ENCODE data around the gene CABYR.

Gene CABYR

DNA sequence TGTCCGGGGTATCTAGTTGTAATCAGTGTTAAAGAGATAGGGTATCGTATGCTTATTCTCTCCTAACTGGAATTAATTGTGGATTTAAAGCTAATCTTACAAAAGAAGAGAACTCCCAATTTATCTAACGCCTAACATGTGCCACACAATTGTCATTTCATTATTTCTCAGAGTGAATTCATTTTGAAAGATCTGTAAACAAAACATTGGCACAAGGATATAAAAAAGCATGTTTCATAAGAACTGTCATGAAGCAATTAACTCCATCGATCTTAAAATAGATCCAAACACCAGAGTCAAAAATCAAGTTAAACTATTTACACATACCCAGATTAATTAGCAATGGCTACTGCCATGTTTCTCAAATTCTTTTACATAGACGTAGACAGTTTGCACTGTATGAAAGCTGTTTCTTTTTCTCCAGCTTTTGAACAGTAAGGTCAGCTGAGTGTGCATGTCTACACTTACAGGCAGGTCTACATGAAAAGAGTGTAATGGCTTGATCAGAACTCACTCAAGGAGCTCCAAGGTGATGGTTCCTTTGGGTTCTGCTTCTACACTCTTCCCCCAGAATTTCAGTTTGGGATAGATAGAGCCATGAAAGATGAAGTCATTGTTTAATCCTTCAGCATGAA, 38.8 kb downstream of the CABYR start:
- Histone ChIP-seq H3K79me1 (ENCODE audit: low read length) (no peaks in the 10 kb centered on the region), H3K36me3 (ENCODE audit: control insufficient read depth, insufficient read depth, low read length) (no peaks in the 10 kb centered on the region), H4K8ac (ENCODE audit: low read depth, low read length) (no peak overlapping the region), H3K56ac (ENCODE audit: low read length) (no peak overlapping the region), H3K4ac (ENCODE audit: low read depth, low read length) (no peak overlapping the region), H3K23ac (ENCODE audit: low read length) (no peak overlapping the region), H2BK15ac (replicated peaks; ENCODE audit: low read depth) (no peak overlapping the region), H3K27ac (ENCODE audit: low read depth, low read length) (no peak overlapping the region), H3K4me2 (ENCODE audit: low read length) (no peak overlapping the region), H3K9ac (ENCODE audit: low read length) (no peak overlapping the region), H2BK5ac (ENCODE audit: low read length) (no peak overlapping the region), H3K4me1 (ENCODE audit: control insufficient read depth, low read depth, low read length) (peaks cover 3% of the 10 kb centered on the region), H3K4me3 (ENCODE audit: low read length) (no peak overlapping the region), H2AK5ac (ENCODE audit: low read length) (no peak overlapping the region), H3K27me3 (ENCODE audit: insufficient read depth, low read length, poor library complexity) (no peaks in the 10 kb centered on the region), H4K5ac (ENCODE audit: low read length) (no peak overlapping the region), H2BK120ac (ENCODE audit: low read depth, low read length) (no peak overlapping the region), H3K79me2 (ENCODE audit: control insufficient read depth, insufficient read depth, low read length) (no peaks in the 10 kb centered on the region), H3K18ac (ENCODE audit: low read length) (no peak overlapping the region)
- DNase-seq: peak; percentile 67
- no CpG with 5 or more reads among the region's 5 CpGs for WGBS (ENCODE audit: extremely low coverage, insufficient coverage, low lambda C conversion rate)

DNA sequence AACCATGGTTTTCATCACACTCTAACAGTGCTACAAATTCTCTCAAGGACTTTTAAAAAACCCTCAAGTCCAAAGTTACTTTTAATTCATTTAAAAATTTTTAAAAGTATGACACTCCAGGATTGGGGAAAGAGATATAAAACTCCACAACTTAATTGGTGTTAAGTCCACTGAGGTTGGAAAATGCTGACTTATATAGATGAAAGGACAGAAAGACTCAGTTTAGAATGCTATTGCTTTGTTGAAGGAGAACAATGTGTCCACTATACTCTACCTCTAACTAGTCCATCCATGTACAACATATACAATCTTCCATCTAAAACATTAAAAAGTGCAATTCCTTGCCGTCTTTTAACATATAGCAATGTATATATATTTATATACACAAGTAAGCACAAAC, 41.2 kb downstream of the CABYR start:
- Histone ChIP-seq H3K4me1 (ENCODE audit: control insufficient read depth, low read depth, low read length) (peaks cover 3% of the 10 kb centered on the region), H2BK120ac (ENCODE audit: low read depth, low read length) (no peak overlapping the region), H2AK5ac (ENCODE audit: low read length) (no peak overlapping the region), H3K56ac (ENCODE audit: low read length) (no peak overlapping the region), H4K5ac (ENCODE audit: low read length) (no peak overlapping the region), H3K4ac (ENCODE audit: low read depth, low read length) (no peak overlapping the region), H3K4me3 (ENCODE audit: low read length) (no peak overlapping the region), H2BK5ac (ENCODE audit: low read length) (no peak overlapping the region), H3K9ac (ENCODE audit: low read length) (no peak overlapping the region), H3K27ac (ENCODE audit: low read depth, low read length) (no peak overlapping the region), H3K4me2 (ENCODE audit: low read length) (no peak overlapping the region), H3K23ac (ENCODE audit: low read length) (no peak overlapping the region), H3K18ac (ENCODE audit: low read length) (no peak overlapping the region), H4K8ac (ENCODE audit: low read depth, low read length) (no peak overlapping the region), H3K36me3 (ENCODE audit: control insufficient read depth, insufficient read depth, low read length) (no peaks in the 10 kb centered on the region), H2BK15ac (replicated peaks; ENCODE audit: low read depth) (no peak overlapping the region), H3K27me3 (ENCODE audit: insufficient read depth, low read length, poor library complexity) (no peaks in the 10 kb centered on the region), H3K79me2 (ENCODE audit: control insufficient read depth, insufficient read depth, low read length) (no peaks in the 10 kb centered on the region), H3K79me1 (ENCODE audit: low read length) (no peaks in the 10 kb centered on the region)
- WGBS (ENCODE audit: extremely low coverage, insufficient coverage, low lambda C conversion rate): 100% methylated on average over 1 of the region's 1 CpG
- DNase-seq: no peak

DNA sequence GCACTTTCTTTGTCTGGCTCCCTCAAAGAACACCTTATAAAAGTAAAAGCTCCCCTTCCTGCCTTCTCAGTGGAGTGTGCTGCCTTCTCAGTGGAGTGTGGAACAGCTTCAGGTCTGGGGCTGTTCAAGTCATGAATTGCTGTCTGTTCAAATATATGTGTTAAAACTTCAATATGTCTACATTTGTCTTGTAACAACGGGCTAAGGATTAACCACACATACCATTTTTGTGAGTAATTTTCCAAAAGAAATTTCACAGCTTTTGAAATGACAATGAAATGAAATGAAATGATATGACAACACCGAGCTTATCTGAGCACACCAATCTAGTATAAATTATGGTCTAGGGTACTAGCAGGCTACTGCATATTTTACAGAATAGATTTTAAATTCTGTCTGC, 42.9 kb downstream of the CABYR start:
- no peak for DNase-seq
- no peak overlapping the region for H4K8ac ChIP-seq (ENCODE audit: low read depth, low read length)
- no peak overlapping the region for H2BK5ac ChIP-seq (ENCODE audit: low read length)
- no peak overlapping the region for H2AK5ac ChIP-seq (ENCODE audit: low read length)
- no peak overlapping the region for H2BK120ac ChIP-seq (ENCODE audit: low read depth, low read length)
- WGBS (ENCODE audit: extremely low coverage, insufficient coverage, low lambda C conversion rate): no CpG with 5 or more reads among the region's 2 CpGs
- no peaks in the 10 kb centered on the region for H3K27me3 ChIP-seq (ENCODE audit: insufficient read depth, low read length, poor library complexity)
- H3K4ac ChIP-seq (ENCODE audit: low read depth, low read length): no peak overlapping the region
- peaks cover 3% of the 10 kb centered on the region for H3K4me1 ChIP-seq (ENCODE audit: control insufficient read depth, low read depth, low read length)
- no peak overlapping the region for H3K56ac ChIP-seq (ENCODE audit: low read length)
- no peak overlapping the region for H4K5ac ChIP-seq (ENCODE audit: low read length)
- H3K18ac ChIP-seq (ENCODE audit: low read length): no peak overlapping the region
- H3K36me3 ChIP-seq (ENCODE audit: control insufficient read depth, insufficient read depth, low read length): no peaks in the 10 kb centered on the region
- no peak overlapping the region for H3K23ac ChIP-seq (ENCODE audit: low read length)
- H3K9ac ChIP-seq (ENCODE audit: low read length): no peak overlapping the region
- H3K27ac ChIP-seq (ENCODE audit: low read depth, low read length): no peak overlapping the region
- H2BK15ac ChIP-seq (replicated peaks; ENCODE audit: low read depth): no peak overlapping the region
- H3K4me3 ChIP-seq (ENCODE audit: low read length): no peak overlapping the region
- no peak overlapping the region for H3K4me2 ChIP-seq (ENCODE audit: low read length)
- no peaks in the 10 kb centered on the region for H3K79me2 ChIP-seq (ENCODE audit: control insufficient read depth, insufficient read depth, low read length)
- no peaks in the 10 kb centered on the region for H3K79me1 ChIP-seq (ENCODE audit: low read length)

- Histone ChIP-seq H4K5ac (ENCODE audit: low read length) (no peak overlapping the region), H3K4me1 (ENCODE audit: control insufficient read depth, low read depth, low read length) (peaks cover 2% of the 10 kb centered on the region), H3K27me3 (ENCODE audit: insufficient read depth, low read length, poor library complexity) (no peaks in the 10 kb centered on the region), H3K23ac (ENCODE audit: low read length) (no peak overlapping the region), H3K4ac (ENCODE audit: low read depth, low read length) (no peak overlapping the region), H2AK5ac (ENCODE audit: low read length) (no peak overlapping the region), H3K79me1 (ENCODE audit: low read length) (no peaks in the 10 kb centered on the region), H2BK5ac (ENCODE audit: low read length) (no peak overlapping the region), H3K9ac (ENCODE audit: low read length) (no peak overlapping the region), H2BK15ac (replicated peaks; ENCODE audit: low read depth) (no peak overlapping the region), H4K8ac (ENCODE audit: low read depth, low read length) (no peak overlapping the region), H3K18ac (ENCODE audit: low read length) (no peak overlapping the region), H3K36me3 (ENCODE audit: control insufficient read depth, insufficient read depth, low read length) (no peaks in the 10 kb centered on the region), H3K56ac (ENCODE audit: low read length) (no peak overlapping the region), H3K27ac (ENCODE audit: low read depth, low read length) (no peak overlapping the region), H2BK120ac (ENCODE audit: low read depth, low read length) (no peak overlapping the region), H3K4me3 (ENCODE audit: low read length) (no peak overlapping the region), H3K79me2 (ENCODE audit: control insufficient read depth, insufficient read depth, low read length) (no peaks in the 10 kb centered on the region), H3K4me2 (ENCODE audit: low read length) (no peak overlapping the region)
- WGBS (ENCODE audit: extremely low coverage, insufficient coverage, low lambda C conversion rate): no CpG with 5 or more reads among the region's 7 CpGs
- no peak for DNase-seq
Observed at GRCh38 chr18:24185805-24186204, 46.9 kb downstream of the CABYR start.

GRCh38 chr18:24187049-24187448, 48.2 kb downstream of the CABYR start:
- no peak overlapping the region for H2BK15ac ChIP-seq (replicated peaks; ENCODE audit: low read depth)
- H4K8ac ChIP-seq (ENCODE audit: low read depth, low read length): no peak overlapping the region
- no peaks in the 10 kb centered on the region for H3K27me3 ChIP-seq (ENCODE audit: insufficient read depth, low read length, poor library complexity)
- H3K4me1 ChIP-seq (ENCODE audit: control insufficient read depth, low read depth, low read length): no peaks in the 10 kb centered on the region
- H3K23ac ChIP-seq (ENCODE audit: low read length): no peak overlapping the region
- H2BK5ac ChIP-seq (ENCODE audit: low read length): no peak overlapping the region
- DNase-seq: no peak
- no peaks in the 10 kb centered on the region for H3K36me3 ChIP-seq (ENCODE audit: control insufficient read depth, insufficient read depth, low read length)
- no peak overlapping the region for H3K18ac ChIP-seq (ENCODE audit: low read length)
- no peak overlapping the region for H4K5ac ChIP-seq (ENCODE audit: low read length)
- no peaks in the 10 kb centered on the region for H3K79me1 ChIP-seq (ENCODE audit: low read length)
- no peak overlapping the region for H3K56ac ChIP-seq (ENCODE audit: low read length)
- no peak overlapping the region for H3K9ac ChIP-seq (ENCODE audit: low read length)
- no peak overlapping the region for H3K27ac ChIP-seq (ENCODE audit: low read depth, low read length)
- H2BK120ac ChIP-seq (ENCODE audit: low read depth, low read length): no peak overlapping the region
- H3K4me3 ChIP-seq (ENCODE audit: low read length): no peak overlapping the region
- no CpG with 5 or more reads among the region's 5 CpGs for WGBS (ENCODE audit: extremely low coverage, insufficient coverage, low lambda C conversion rate)
- H2AK5ac ChIP-seq (ENCODE audit: low read length): no peak overlapping the region
- H3K4me2 ChIP-seq (ENCODE audit: low read length): no peak overlapping the region
- no peaks in the 10 kb centered on the region for H3K79me2 ChIP-seq (ENCODE audit: control insufficient read depth, insufficient read depth, low read length)
- no peak overlapping the region for H3K4ac ChIP-seq (ENCODE audit: low read depth, low read length)

DNA sequence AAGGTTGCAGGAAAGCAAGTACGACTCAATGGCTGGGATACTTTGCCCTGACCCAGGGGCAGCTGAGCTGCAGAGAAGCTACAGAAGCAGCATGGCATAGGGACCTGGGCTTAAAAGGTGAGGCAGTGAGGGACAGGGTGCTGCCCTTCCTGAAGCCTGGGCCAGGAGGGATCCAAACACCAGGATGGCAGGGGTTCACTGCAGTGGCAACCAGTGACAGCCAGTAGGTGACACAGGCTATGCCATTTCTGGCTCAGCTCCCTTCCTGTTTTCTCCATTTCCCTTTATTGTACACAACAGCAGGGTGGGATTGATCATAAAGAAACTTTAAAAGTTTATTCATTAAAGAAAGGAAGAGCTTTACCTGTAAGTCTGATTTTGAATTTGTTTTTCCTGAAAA, 48.8 kb downstream of the CABYR start:
- no peak overlapping the region for H3K4ac ChIP-seq (ENCODE audit: low read depth, low read length)
- no CpG with 5 or more reads among the region's 1 CpG for WGBS (ENCODE audit: extremely low coverage, insufficient coverage, low lambda C conversion rate)
- no peak overlapping the region for H3K18ac ChIP-seq (ENCODE audit: low read length)
- DNase-seq: no peak
- no peaks in the 10 kb centered on the region for H3K79me2 ChIP-seq (ENCODE audit: control insufficient read depth, insufficient read depth, low read length)
- no peak overlapping the region for H3K9ac ChIP-seq (ENCODE audit: low read length)
- no peak overlapping the region for H2BK5ac ChIP-seq (ENCODE audit: low read length)
- H3K27ac ChIP-seq (ENCODE audit: low read depth, low read length): no peak overlapping the region
- H2BK120ac ChIP-seq (ENCODE audit: low read depth, low read length): no peak overlapping the region
- H3K79me1 ChIP-seq (ENCODE audit: low read length): no peaks in the 10 kb centered on the region
- no peak overlapping the region for H3K23ac ChIP-seq (ENCODE audit: low read length)
- H3K4me2 ChIP-seq (ENCODE audit: low read length): no peak overlapping the region
- H3K27me3 ChIP-seq (ENCODE audit: insufficient read depth, low read length, poor library complexity): no peaks in the 10 kb centered on the region
- H3K4me3 ChIP-seq (ENCODE audit: low read length): no peak overlapping the region
- no peak overlapping the region for H2AK5ac ChIP-seq (ENCODE audit: low read length)
- no peak overlapping the region for H4K8ac ChIP-seq (ENCODE audit: low read depth, low read length)
- no peaks in the 10 kb centered on the region for H3K36me3 ChIP-seq (ENCODE audit: control insufficient read depth, insufficient read depth, low read length)
- no peaks in the 10 kb centered on the region for H3K4me1 ChIP-seq (ENCODE audit: control insufficient read depth, low read depth, low read length)
- H2BK15ac ChIP-seq (replicated peaks; ENCODE audit: low read depth): no peak overlapping the region
- no peak overlapping the region for H3K56ac ChIP-seq (ENCODE audit: low read length)
- H4K5ac ChIP-seq (ENCODE audit: low read length): no peak overlapping the region

All from mesendoderm (in vitro differentiated cells).